HG03565 (cell line): ENCODE data around the gene PCSK7.
"Not testable (repeated sequence)": the region's sequence is repeated elsewhere in the genome, so short reads cannot be mapped to it uniquely, and the experiment has no call there.

Source experiments
- ATAC-seq: cut with Tn5 transposase; IDR thresholded peaks from one replicate; pipeline ENCODE4 v1.9.1; 2021; ENCODE audit warnings: mild to moderate bottlenecking, moderate library complexity; ENCODE audit not compliant: unreplicated experiment

Gene PCSK7

DNA sequence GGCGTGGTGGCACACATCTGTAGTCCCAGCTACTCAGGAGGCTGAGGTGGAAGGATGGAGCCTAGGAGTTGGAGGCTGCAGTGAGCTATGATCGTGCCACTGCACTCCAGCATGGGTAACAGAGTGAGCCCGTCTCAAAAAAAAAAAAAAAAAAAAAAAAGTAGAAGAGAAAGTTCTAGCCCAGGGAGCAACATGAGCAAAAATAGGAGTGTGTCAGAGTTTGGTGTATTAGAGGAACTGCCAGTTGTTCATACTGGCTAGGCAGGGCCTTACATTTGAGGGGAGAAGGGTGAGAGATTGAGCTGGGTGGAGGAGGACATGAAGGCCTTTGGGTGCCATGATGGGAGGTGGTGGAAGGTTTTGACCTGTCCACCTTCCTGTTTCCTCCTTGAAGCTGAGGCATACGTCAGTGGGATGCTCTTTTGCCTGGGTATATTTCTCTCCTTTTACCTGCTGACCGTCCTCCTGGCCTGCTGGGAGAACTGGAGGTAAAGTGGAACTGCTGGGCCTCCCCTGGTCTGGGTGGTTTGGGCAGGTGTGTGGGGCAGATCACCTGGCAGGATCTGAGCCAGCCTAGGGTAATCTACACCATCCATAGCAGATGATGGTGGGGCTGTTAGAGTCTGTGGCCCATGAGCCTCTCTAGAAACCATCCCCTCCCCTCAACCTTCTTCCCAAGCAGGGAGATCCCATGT is 46.0 kb downstream of the PCSK7 start:
- no peak for ATAC-seq

DNA sequence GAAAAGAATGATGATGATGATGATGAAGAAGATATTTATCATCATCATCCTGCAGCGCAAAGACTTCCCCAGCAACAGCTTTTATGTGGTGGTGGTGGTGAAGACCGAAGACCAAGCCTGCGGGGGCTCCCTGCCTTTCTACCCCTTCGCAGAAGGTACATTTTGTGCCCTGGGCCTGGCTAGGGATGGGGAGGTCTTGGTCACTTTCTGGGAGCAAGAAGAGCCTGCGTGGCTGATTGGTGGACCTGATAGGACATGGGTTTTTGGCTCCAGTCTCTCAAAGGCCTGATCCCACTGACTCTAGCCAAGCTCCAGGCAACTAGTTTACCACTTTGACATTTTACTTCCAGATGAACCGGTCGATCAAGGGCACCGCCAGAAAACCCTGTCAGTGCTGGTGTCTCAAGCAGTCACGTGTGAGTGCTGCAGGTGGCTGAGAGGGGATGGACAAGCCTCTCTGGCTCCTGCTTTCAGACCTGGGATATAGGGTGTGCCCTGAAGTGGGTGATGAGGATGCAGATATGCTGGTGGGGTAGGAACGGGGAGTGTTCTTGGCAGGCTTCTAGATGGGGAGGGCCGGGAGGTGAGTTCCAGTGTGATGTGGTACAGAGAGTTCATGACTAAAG is 48.0 kb downstream of the PCSK7 start:
- no peak for ATAC-seq

DNA sequence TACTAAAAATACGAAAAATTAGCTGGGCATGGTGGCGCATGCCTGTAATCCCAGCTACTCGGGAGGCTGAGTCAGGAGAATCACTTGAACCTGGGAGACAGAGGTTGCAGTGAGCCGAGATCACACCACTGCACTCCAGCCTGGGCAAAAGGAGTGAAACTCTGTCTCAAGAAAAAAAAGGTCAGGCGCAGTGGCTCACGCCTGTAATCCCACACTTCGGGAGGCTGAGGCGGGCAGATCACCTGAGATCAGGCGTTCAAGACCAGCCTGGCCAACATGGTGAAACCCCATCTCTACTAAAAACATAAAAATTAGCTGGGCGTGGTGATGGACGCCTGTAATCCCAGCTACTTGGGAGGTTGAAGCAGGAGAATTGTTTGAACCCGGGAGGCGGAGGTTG is 48.7 kb downstream of the PCSK7 start:
- not testable (repeated sequence) for ATAC-seq

DNA sequence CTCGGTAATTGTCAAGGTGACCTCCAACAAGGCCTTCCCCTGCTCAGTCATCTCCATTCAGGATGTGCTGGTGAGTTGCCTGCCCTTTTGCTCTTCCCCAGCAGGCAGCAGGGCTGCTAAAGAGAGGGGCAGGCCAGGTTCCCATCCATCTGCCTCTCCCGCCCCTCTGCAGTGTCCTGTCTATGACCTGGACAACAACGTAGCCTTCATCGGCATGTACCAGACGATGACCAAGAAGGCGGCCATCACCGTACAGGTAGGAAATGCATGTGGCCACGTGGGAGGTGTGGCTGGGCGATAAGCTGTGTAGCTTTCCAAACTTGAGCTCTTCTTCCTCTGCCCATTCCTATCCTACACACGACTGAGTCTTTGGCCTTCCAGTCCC is 49.3 kb downstream of the PCSK7 start:
- no peak for ATAC-seq

DNA sequence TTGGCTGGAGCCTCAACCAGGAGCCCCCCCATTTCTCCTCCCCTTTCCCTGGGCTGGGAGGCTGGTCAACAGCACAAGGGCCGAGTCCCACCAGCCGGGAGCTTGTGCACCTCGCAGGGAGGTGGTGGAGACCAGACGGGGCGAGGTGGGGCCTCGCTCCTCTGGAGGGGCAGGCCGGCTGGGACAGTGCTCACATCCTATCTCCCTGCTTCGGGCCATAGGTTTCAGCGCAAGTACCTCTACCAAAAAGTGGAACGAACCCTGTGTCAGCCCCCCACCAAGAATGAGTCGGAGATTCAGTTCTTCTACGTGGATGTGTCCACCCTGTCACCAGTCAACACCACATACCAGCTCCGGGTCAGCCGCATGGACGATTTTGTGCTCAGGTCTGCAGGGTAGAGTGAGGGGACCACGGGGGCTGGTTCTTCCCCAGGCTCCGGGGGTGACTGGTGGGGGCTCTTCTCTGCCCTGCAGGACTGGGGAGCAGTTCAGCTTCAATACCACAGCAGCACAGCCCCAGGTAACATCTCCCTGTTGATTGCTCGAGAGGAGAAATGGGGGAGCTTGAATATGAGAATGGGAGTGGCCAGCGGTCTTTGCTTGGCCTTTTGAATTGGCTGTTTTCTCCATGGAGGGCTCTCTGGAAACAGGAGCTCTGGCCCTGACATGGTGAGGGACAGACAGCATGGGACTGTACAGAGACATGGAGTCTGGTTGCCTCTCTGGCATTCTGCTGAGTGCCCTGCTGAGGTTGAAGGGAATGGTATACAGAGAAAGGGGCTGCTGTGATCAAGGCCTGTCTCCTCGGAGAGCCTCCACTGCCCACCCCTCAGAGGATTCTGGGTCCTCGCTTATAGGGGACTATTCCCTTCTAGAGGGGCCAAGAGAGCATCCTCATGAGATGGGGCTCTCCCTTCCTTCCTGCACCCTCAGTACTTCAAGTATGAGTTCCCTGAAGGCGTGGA is 50.0 kb downstream of the PCSK7 start:
- ATAC-seq, result no peak

DNA sequence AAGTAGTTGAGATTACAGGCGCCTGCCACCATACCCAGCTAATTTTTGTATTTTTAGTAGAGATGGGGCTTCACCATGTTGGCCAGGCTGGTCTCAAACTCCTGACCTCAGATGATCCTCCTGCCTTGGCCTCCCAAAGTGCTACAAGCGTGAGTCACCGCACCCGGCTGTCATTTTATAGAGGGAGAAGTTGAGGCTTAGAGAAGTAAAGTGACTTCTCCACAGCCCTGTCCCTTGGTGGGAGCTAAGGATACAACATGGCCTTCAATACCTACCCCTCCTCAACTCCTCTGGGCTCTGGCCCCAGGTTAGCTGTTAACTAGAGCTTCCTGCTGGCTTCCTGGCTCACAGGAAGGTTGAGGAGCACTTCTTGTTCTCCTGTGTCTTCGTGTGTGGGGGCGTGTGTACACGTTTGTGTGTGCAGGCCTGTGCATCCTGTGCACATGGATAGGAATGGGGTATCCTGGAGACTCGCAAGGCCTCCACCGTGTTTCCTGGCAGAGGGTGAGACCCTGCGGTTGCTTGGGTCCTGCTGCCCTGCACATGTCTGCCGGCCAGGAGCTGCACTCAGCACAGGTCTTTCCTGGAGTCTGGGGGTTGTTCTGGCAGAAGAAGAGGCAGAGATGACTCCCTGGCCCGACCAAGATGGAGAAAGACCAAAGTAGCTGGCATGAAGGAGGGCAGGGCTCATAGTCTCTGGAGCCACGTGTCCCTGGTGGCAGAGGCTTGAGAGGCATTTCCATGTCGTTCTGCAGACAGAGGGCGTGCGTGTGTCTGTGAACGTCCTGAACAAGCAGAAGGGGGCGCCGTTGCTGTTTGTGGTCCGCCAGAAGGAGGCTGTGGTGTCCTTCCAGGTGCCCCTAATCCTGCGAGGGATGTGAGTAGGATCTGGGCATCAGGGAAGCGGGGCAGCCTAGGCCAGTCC is 51.0 kb downstream of the PCSK7 start:
- ATAC-seq, result no peak

DNA sequence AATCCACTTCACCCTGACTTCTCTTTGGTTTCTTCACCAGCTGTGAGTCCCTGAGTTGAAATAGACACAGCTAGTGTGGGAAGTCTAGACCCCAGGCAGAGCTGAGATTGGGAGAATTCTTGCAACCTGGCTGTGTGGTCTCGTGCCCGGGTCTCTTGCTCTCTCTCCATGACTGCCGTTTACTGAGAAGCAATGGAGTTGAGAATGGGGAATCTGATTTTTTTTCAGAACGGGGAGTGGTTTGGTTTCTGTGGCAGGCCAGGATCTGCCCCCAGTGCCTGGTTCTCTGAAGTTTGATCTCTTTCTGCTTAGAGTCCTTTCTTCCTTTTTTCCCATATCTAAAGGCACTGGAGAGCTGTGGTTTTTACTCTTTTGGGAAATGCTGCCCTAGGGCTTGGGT is 51.9 kb downstream of the PCSK7 start:
- ATAC-seq, result no peak

DNA sequence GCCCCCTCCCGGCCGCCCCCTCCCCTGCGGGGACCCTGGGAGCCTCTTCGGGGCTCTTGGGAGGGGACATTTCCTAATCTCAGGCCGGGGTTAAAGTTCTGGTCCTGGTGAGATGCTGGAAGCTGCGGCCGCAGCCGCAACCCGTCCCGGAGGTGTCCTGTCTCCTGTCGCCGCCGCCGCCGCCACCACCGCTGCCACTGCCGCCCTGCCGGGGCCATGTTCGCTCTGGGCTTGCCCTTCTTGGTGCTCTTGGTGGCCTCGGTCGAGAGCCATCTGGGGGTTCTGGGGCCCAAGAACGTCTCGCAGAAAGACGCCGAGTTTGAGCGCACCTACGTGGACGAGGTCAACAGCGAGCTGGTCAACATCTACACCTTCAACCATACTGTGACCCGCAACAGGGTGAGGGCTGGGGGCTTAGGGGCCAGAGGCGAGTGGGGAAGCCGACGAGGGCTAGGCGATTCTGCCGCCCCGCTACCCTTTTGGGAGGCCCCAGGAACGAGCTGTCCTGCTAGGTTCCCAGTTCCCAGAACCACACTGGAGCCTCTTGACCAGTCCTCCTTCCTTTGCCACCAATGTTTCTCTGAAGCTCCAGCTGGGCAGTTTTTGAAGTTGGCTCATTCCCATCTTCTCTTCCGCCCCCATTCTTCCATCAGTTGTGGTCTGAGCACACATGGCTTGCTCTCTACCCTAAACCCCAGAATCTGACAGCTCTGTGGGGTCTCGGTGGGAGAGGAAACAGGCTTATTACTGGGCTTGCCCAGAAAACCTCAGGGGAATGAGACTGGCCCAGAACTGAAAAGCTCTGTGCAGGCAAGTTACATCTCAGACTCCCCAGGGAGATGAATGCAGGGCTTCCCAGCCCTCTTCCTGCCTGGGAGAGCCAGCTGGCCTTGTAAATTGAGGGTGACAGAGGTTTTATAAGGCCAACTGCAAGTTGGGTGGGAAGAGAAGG is 52.5 kb downstream of the PCSK7 start:
- ATAC-seq, result no peak

DNA sequence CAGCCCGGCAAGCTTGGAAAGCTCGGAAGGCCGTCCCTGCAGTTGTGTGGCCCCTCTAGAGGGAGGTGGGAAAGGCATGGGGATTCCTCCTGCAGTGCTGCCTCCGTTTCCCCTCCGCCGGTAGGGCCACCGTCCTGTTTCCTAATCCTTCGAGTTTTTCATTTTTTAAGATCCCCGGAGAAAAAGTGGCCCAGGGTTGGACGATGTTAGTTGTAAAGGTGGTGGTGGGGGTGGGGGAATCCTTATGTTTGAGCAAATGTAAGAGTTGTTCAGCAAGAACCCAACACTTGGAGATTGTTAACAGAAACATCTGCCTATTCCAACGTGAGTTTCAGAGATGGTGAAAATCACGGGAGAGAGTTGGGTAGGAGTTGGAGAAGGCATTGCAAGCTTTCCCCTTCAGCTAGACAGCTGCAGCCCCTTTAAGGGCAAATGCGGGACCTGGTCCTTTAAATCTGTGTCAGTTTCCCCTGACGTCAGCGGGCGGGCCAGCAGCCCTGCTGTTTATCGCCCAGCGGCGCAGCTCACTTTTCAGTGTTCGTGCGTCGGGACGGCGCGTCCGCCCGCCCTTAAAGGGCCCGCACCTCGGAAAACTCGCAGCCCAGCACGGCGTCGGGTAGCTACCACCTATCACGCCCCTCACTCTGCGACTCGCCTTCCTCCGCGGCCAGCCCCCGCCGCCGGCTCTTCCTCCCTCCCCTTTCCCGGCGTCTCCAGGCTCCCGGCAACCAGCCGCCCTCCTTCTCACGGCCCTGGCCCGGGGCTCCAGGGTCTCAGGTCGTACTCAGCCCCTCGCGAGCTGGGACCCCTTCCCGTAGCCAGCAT is 53.5 kb downstream of the PCSK7 start, which contains the start of gene SIDT2:
SIDT2 (plus strand) TSS at position 534 of the 825 bp plus-strand sequence. CDS start 521 bp downstream, outside the sequence.
- ATAC-seq, result peak; percentile 85

DNA sequence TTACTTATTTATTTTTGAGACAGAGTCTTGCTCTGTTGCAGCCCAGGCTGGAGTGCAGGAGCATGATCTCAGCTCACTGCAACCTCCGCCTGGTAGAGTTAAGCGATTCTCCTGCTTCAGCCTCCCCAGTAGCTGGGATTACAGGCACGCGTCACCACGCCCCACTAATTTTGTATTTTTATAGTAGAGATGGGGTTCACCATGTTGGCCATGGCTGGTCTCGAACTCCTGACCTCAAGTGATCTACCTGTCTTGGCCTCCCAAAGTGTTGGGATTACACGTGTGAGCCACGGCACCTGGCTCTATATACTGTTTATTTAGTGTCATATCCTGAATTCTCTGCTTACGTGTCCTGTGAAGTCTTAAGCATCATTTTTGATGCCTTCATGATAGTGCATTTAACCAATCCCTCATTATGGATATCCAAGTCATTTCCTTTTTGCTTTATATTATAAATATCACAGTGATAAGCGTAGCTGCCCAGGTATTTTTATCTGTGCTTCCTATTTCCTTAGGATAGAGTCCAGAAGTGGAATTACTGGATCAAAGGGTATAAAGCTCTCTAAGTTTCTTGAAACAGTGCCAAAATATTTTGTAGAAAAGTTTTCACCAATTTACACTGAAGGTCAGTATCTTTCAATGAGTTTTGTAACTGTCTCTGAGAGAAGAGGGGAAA is 54.2 kb downstream of the PCSK7 start:
- ATAC-seq, result no peak

DNA sequence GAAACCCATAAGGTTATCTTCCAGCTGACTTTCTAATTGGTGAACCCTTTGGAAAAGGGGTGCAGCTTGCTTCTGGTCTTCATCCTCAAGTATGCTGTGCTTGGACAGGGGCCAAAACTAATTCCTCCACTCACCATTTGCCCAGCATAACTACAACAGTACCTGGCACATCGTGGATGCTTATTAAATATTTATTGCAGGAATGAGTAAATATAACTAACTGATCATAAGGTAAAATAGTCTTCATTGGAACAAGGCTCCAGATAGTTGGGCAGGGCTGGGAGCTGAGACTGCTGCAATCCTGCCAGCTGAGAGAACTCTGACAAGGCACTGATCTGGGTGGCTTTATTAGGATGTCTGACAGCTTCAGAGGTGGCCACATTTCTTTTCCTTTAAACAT is 55.7 kb downstream of the PCSK7 start:
- no peak for ATAC-seq

DNA sequence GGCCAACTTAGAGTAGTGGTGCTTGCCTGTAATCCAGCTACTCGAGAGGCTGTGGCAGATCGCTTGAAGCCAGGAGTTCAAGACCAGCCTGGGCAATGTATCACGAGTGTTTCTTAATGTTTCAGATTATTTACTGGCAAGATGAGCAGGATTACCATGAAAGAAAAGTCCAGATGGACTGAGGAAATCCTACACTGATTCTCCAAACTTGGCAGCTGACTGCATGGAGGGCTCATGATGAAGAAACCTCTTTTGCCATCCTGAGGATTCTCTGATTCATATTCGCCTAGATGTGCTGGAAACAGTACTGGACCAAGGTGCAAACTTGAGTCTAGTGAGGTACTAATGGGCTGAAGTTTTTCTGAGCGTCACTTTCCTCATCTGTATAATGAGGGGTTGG is 56.1 kb downstream of the PCSK7 start:
- no peak for ATAC-seq

DNA sequence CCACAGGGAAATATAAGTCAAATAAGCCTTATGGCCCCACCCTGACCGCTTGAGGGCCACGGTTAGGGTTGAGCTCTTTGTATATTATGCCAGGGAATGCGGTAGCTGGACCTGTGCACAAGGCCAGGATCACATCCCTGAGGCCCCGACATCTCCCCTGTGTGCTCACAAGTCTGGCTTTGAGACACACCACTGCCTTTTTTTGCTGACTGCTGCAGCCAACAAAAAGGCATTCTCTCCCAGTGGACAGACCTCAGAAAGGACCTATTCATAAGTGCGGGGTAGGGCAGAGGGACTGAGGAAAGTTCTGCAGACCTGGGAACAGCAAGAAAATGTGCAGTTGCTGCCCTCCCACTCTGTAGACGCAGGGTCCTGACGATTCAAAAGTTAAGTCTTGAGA is 56.8 kb downstream of the PCSK7 start:
- no peak for ATAC-seq

DNA sequence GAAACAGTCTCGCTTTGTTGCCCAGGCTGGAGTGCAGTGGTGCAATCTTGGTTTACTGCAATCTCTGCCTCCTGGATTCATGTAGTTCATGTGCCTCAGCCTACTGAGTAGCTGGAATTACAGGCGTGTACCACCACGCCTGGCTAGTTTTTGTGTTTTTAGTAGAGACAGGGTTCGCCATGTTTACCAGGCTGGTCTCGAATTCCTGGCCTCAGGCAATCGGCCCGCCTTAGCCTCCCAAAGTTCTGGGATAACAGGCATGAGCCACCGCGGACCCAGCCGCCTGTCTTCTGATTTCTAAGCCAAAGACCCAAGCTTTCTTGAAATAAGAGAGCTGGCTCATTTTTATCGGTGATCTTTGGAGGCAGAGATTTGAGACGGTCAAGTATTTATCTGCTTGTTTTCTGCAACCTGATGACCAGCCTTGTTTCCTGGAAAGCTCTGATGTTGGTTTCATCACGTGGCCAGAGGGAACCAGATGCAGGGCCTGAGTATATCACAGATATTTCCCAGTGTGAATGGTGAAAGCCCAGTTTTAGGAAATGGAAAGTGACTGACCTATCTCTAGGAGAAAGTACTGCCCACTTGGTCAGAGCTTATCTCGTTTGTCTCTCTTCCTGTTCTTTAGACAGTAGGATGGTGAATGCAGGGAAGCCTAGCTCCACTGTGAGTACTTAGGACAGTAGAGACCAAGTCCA is 59.0 kb downstream of the PCSK7 start:
- no peak for ATAC-seq

DNA sequence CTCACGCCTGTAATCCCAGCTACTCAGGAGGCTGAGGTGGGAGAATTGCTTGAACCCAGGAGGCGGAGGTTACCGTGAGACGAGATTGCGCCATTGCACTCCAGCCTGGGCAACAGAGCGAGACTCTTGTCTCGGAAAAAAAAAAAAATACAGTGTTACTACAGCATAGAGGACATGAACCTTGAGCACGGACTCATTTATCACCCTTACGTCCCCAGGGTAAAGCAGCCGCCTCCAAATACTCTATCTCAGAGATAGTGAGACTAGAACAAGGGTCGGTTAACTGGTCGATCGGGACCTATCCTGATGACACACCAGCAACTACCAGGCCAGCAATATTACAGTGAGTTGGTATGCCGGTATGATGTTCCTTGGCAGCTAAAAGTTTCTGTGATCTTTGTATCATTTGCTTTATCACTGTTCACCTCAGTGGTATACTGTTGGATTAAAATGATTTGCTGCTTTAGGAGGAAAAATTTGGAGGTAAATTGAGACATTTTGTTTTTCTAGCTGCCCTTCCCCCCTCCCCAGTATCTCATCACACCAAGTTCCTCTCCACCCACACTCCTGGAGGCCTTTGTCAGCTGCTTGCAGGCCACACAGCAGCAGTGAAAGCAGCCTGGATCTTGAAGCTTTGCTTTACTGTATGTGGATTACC is 60.3 kb downstream of the PCSK7 start:
- no peak for ATAC-seq

DNA sequence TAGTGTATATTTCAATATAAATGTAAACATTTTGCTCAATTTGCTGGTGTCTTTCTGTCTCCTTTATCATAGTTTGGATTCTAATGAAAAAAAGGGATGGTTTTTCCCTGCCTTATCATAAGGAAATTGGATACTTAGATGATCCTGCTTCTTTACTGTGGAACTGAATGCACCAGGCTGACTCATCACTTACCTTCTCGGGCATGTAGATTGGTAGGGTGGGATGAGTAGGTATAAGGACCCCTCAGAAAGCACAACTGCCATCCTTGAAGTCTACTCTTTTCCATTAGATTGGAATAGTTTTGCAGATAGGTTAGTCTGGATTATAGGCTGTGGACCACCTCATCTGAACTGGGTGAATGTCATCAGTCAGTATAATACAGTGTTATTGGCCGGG is 60.9 kb downstream of the PCSK7 start:
- ATAC-seq, result no peak

DNA sequence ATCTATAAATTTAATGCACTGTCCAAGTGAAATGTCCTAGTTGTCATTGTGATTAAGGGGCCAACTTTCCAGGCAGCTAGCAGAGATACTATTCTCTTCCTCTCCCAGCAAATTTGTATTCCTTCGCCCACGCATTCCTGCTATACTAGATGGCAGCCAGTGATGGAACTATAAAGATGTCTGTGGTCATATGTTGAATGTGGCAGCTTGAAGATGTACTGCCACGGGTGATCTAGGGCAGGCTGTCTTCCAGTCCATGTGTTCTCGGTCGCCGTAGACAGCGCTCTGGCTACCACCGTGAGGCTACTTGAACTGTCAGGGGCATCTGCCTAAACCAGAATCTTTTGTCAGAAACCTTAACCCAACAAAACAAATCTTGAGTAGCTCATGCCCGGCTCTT is 61.7 kb downstream of the PCSK7 start:
- ATAC-seq, result no peak
